A204.1 (cell line): ENCODE data around the gene CCN6.
A peak's percentile ranks its signal among the peaks of the same experiment; 100 is the strongest.
"Not testable (repeated sequence)": the region's sequence is repeated elsewhere in the genome, so short reads cannot be mapped to it uniquely, and the experiment has no call there.

Source experiments
- FAIRE-seq: peaks from 2 replicates; lab custom pipeline; 2012; peaks lifted over from hg19 to GRCh38; lab: Jason Lieb, UNC

CCN6 gene

GRCh38 chr6:112051251-112051740 lies 2.6 kb upstream of the CCN6 start:
- not testable (repeated sequence) for FAIRE-seq

GRCh38 chr6:112054555-112055190 lies 769 bp downstream of the CCN6 start:
- no peak for FAIRE-seq

GRCh38 chr6:112058243-112059032 lies 4.5 kb downstream of the CCN6 start:
- FAIRE-seq, result no peak

- no peak for FAIRE-seq
These were observed 7.7 kb downstream of the CCN6 start for GRCh38 chr6:112061605-112062004.

- no peak for FAIRE-seq
These were observed 9.1 kb downstream of the CCN6 start for GRCh38 chr6:112062966-112063365.

GRCh38 chr6:112065426-112065986 lies 11.6 kb downstream of the CCN6 start:
- FAIRE-seq, result no peak

- no peak for FAIRE-seq
These were observed 12.7 kb downstream of the CCN6 start for GRCh38 chr6:112066606-112067005.

GRCh38 chr6:112081569-112081968 lies 27.7 kb downstream of the CCN6 start:
- no peak for FAIRE-seq

- FAIRE-seq, result no peak
These were observed 31.6 kb downstream of the CCN6 start for GRCh38 chr6:112085286-112086065.

GRCh38 chr6:112086744-112087135 lies 32.8 kb downstream of the CCN6 start:
- no peak for FAIRE-seq

GRCh38 chr6:112087136-112087911 lies 33.4 kb downstream of the CCN6 start, which contains the start of the genes FAM229B and TUBE1:
Gene FAM229B (plus strand): TSS chr6:112087591. CDS start chr6:112099284, 11,693 bp downstream.
Gene TUBE1 (minus strand): TSS chr6:112087482. CDS start chr6:112087434, 48 bp downstream.
- peak; percentile 84 for FAIRE-seq

GRCh38 chr6:112087916-112088315 lies 34.0 kb downstream of the CCN6 start:
- no peak for FAIRE-seq

- FAIRE-seq, result no peak
These were observed 43.0 kb downstream of the CCN6 start for GRCh38 chr6:112096901-112097300.

GRCh38 chr6:112100561-112100960 lies 46.7 kb downstream of the CCN6 start:
- no peak for FAIRE-seq

GRCh38 chr6:112106026-112106425 lies 52.1 kb downstream of the CCN6 start:
- not testable (repeated sequence) for FAIRE-seq

GRCh38 chr6:112106562-112106961 lies 52.7 kb downstream of the CCN6 start:
- no peak for FAIRE-seq

GRCh38 chr6:112109262-112109661 lies 55.4 kb downstream of the CCN6 start:
- no peak for FAIRE-seq

GRCh38 chr6:112113431-112113830 lies 59.5 kb downstream of the CCN6 start:
- FAIRE-seq, result no peak

- FAIRE-seq, result no peak
These were observed 60.0 kb downstream of the CCN6 start for GRCh38 chr6:112113918-112114317.

- FAIRE-seq, result no peak
These were observed 60.8 kb downstream of the CCN6 start for GRCh38 chr6:112114577-112115223.

- no peak for FAIRE-seq
These were observed 62.3 kb downstream of the CCN6 start for GRCh38 chr6:112116221-112116620.
